Melanocyte of skin (primary cell): ENCODE data around the gene IL1RAP. TPM values are rescaled to one million over a fixed set of nuclear protein-coding genes. Genes with fewer than 3 reads are reported as not detected.

Source experiments
- total RNA-seq, 2 donors: library from RNA; depleted of rRNA; stranded (reverse); fragments of >200 nt; gene quantifications; 2 replicates each; pipeline ENCODE4 v1.2.3, GENCODE V29; 2012

IL1RAP gene, protein sequence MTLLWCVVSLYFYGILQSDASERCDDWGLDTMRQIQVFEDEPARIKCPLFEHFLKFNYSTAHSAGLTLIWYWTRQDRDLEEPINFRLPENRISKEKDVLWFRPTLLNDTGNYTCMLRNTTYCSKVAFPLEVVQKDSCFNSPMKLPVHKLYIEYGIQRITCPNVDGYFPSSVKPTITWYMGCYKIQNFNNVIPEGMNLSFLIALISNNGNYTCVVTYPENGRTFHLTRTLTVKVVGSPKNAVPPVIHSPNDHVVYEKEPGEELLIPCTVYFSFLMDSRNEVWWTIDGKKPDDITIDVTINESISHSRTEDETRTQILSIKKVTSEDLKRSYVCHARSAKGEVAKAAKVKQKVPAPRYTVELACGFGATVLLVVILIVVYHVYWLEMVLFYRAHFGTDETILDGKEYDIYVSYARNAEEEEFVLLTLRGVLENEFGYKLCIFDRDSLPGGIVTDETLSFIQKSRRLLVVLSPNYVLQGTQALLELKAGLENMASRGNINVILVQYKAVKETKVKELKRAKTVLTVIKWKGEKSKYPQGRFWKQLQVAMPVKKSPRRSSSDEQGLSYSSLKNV
- total RNA-seq = 100 to 1,000 TPM in 1 of 2 donors, 10 to 100 TPM in 1; 85.3 to 209 TPM

DNA sequence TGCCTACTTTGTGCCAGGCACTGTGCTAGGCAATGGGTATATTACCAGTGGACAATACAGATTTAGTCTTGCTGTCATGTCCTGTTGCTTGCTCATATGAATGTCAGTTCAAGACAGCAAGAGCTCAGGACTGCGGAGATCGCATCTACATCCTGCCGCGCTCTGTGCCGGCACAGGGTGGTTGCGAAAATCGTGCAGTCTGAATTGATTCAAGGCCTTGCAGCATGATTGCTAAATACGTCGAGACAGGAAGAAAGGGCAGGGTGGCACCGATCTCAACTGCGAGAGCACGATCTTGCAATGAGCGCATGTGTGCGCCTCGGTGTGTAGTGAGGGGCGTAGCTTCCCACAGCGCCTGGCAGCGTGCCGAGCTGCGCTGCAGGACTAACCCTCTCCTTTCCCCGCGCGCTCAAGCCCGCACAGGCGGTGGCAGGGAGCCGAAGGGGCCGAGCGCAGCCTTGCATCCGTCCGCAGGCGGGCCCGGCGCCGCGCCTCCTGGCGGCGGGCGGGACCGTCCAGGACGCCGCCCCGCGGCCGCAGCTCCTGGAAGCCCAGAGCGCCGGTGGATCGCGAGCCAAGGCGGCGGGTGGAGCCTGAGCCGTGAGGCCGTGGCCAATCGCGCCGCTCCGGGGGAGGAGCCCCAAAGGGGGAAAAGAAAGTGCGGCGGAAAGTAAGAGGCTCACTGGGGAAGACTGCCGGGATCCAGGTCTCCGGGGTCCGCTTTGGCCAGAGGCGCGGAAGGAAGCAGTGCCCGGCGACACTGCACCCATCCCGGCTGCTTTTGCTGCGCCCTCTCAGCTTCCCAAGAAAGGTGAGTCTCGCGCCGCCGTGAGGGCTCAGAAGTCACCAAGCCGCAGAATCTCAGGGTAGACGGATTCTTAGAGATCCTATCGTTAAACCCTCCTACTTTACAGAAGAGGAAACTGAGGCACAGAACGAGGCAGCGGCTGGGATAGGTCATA, at the start of gene IL1RAP:
Gene IL1RAP, plus strand, starts transcription at position 677 of the 962 bp plus-strand sequence. CDS start 50,205 bp downstream, outside the sequence.

Other genes starting within 250 kb of the IL1RAP start
- 1 to 10 TPM; 2.8 to 8.0 TPM for gene CLDN1, start 191.6 kb upstream of the IL1RAP start, total RNA-seq
- not detected for gene CLDN16, start 125.9 kb upstream of the IL1RAP start, total RNA-seq
- not detected for gene TMEM207, start 64.2 kb upstream of the IL1RAP start, total RNA-seq